HepG2 (cell line): ENCODE measurements around the gene KAT2A.

Experiments
- BHLHE40 ChIP-seq: IDR thresholded peaks from 2 replicates; pipeline ENCODE4 v1.6.1; 2011; ENCODE audit warnings: low read length, improper control_type of control experiment
- CBX5 ChIP-seq: sonication (generic); formaldehyde crosslinking; IDR thresholded peaks from 2 replicates; pipeline ENCODE4 v1.4.0; 2020; ENCODE audit warnings: missing genetic modification reagents, borderline replicate concordance
- CTCF ChIP-seq: sonication (generic); formaldehyde crosslinking; IDR thresholded peaks from 2 replicates; pipeline ENCODE4 v1.5.0; 2020; ENCODE audit warnings: mild to moderate bottlenecking, missing genetic modification reagents, moderate library complexity
- EZH2 ChIP-seq: conservative IDR thresholded peaks from 2 replicates; pipeline ENCODE4 v1.6.1; 2012; ENCODE audit warnings: mild to moderate bottlenecking, low read depth, low read length, moderate library complexity
- KDM5A ChIP-seq: fragments of 200-600 bp; sonication (generic); IDR thresholded peaks from 2 replicates; pipeline ENCODE4 v1.7.0; 2018; ENCODE audit warnings: antibody characterized with exemption, mild to moderate bottlenecking, low read length, borderline replicate concordance
- MXD4 ChIP-seq: IDR thresholded peaks from 2 replicates; pipeline ENCODE4 v1.6.1; 2016; ENCODE audit warnings: mild to moderate bottlenecking, missing biosample characterization, missing genetic modification reagents
- RBM22 ChIP-seq: fragments of 200-400 bp; formaldehyde crosslinking; optimal IDR thresholded peaks from 2 replicates; pipeline ENCODE3; 2017; ENCODE audit warnings: mild to moderate bottlenecking, low read length, moderate library complexity
- SSRP1 ChIP-seq: IDR thresholded peaks from 2 replicates; pipeline ENCODE4 v1.6.1; 2016; ENCODE audit warnings: control low read depth
- ZNF207 ChIP-seq: fragments of 450-650 bp; IDR thresholded peaks from 2 replicates; pipeline ENCODE4 v1.6.1; 2016; ENCODE audit warnings: antibody characterized with exemption, borderline replicate concordance

GRCh38 chr17:42142371-42142896, 21.3 kb upstream of the KAT2A start:
- TF ChIP-seq KDM5A (no peak), BHLHE40 (no peak), SSRP1 (CRISPR knock-in tag) (no peak), ZNF207 (no peak), CTCF (CRISPR knock-in tag) (no peak), EZH2 (no peak), CBX5 (CRISPR knock-in tag) (no peak), MXD4 (CRISPR knock-in tag) (no peak), RBM22 (no peak)
